DMS 273 (cell line): Measurements from ENCODE around the gene MYMX.
"Not testable (repeated sequence)": the region's sequence is repeated elsewhere in the genome, so short reads cannot be mapped to it uniquely, and the experiment has no call there.

Source experiments
- DNase-seq: peaks from one replicate; lab custom pipeline; 2025; ENCODE audit not compliant: unreplicated experiment; lab: John Stamatoyannopoulos, UW

MYMX gene

DNA sequence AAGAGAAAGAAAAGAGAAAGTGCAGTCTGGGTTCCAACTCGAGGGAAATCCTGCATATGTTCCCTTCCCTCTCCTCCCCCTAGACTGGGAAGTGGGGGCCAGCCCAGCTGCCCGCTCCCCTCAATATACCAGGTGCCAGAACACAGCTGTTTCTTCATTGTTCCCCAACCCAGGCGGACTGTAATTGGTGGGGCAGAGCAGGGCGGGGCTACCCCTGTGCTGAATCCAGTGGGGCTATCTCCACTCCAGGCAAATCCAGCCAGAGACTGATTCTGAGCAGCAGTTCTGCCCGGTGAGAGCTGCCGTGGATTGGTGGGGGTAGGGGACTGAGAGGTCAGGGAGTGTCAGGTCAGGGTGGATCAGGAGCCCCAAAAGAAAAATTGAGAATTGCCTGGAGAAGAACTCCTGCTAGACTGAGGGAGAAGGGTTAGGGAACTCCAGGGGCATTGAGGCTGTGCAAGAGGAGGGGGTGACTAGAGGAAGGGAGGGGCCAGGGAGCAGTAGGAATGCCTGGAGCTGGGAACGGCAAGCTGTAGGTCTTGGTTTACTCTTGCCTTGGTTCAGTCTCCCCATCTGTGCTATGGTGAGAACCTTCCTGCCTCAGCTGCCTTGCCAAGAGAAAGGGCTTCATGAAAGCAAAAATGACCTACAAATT lies at the start of gene MYMX:
TSS of gene MYMX (plus strand) at position 250 of the 655 bp plus-strand sequence. CDS start 546 bp downstream, outside the sequence.
- peak; percentile 85 for DNase-seq

DNA sequence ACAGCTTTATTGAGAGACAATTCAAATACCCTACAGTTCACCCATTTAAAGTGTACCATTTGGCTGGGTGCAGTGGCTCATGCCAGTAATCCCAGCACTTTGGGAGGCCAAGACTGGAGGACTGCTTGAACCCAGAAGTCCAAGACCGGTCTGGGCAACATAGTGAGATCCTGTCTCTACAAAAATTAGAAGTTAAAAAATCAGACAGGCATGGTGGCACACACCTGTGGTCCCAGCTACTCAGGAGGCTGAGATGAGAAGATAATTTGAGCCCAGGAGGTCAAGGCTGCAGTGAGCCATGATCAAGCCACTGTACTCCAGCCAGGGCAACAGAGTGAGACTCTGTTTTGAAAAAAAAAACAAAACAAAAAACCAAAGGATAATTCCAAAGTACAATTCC lies 49.2 kb upstream of the MYMX start:
- no peak for DNase-seq

DNA sequence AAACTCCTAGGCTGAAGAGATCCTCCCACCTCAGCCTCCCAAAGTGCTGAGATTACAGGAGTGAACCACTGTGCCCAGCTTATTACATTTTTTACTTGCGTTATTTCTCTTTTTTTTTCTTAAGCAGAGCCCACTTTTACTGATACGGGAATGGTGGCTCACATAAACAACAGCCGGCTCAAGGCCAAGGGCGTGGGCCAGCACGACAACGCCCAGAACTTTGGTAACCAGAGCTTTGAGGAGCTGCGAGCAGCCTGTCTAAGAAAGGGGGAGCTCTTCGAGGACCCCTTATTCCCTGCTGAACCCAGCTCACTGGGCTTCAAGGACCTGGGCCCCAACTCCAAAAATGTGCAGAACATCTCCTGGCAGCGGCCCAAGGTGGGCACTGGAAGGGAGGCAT lies 47.6 kb upstream of the MYMX start:
- no peak for DNase-seq

DNA sequence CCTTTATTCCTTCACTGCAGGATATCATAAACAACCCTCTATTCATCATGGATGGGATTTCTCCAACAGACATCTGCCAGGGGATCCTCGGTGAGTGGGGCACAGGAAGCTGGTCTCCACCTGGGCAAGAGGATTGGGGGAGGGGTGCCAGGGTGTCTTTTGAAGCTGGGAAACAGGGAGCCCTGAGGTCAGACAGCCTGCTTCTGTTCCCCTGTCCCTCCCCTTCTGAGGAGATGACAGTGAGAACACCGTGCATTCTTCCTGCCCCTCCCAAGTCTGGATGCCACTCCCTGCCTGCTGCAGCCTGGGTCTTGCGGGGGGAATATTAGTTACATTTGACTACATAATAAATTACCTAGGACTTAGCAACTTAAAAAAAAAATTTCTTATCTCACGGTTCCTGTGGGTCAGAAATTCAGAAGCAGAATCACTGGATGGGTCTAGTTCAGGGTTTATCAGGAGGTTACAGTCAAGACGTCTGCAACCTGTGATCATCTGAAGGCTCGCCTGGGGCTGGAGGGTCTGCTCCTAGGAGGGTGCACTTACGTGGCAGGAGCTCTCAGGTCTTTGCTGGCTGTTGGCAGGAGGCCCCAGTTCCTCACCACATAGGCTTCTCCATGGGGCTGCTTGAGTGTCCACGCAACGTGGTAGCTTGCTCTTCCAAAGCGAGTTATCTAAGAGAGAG lies 46.7 kb upstream of the MYMX start:
- DNase-seq = no peak

DNA sequence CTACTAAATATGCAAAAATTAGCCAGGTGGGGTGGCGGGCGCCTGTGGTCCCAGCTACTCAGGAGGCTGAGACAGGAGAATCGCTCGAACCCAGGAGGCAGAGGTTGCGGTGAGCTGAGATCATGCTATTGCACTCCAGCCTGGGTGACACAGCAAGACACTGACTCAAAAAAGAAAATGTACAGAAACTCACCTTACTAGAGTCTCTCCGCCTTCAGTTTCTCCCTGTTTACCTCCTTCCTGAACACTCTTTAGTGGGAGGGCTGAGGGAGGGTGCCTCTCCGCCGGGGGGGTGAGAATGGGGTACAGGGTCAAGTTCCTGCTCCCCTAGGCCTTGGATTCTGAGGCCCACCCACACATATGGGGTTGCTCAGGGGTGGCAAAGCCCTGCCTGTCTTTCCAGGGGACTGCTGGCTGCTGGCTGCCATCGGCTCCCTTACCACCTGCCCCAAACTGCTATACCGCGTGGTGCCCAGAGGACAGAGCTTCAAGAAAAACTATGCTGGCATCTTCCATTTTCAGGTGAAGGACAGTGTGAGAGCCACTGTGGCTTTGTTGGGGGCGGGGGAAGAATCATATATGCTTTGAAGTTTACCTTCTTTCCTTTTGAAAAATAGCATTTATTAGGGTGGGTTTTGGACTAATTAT lies 44.7 kb upstream of the MYMX start:
- no peak for DNase-seq

DNA sequence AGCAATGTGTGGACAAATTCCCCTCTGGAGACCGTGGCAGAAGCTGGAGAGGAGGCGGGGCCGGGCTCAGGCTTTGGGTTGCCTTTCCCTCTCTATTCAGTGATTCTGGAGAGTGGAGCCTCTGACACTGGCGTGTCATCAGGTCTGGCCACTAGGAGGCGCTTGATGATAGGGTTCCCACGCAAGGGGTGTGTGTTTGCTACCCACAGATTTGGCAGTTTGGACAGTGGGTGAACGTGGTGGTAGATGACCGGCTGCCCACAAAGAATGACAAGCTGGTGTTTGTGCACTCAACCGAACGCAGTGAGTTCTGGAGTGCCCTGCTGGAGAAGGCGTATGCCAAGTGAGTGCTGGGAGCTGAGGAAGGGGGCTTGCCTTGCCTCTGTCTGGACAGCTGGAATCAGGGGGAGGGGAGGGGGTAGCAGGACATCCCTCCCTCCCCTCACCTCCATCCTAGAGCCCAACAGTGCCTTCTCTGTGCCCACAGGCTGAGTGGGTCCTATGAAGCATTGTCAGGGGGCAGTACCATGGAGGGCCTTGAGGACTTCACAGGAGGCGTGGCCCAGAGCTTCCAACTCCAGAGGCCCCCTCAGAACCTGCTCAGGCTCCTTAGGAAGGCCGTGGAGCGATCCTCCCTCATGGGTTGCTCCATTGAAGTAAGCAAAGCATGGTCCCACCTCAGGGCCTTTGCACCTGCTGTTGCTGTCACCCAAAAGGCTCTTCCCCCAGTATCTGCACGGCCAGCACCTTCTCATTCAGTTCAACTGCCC lies 43.8 kb upstream of the MYMX start:
- peak; percentile 91 for DNase-seq

DNA sequence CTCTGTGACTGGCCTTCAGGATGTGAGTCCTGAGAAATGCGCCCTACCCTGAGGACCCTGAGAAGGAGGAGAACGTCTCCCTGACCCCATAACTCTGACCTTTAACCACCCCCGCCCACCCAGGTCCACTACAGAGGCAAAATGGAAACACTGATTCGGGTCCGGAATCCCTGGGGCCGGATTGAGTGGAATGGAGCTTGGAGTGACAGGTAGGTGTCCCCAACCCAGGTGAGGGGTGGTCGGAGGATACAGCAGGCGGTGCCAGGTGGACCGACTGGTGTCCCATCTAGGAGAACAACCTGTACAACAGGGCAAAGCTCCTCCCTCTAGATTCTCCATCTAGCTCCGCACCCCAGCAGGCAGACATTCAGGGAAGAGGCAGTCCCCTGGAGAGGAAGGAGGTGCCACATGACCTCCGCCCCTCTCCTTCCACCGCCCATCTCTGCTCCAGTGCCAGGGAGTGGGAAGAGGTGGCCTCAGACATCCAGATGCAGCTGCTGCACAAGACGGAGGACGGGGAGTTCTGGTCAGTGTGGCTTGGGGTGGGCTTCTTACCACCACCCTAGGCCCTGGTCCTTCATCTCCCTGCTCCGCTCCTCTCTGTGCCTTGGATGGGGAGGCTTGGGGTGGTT lies 40.5 kb upstream of the MYMX start:
- no peak for DNase-seq

DNA sequence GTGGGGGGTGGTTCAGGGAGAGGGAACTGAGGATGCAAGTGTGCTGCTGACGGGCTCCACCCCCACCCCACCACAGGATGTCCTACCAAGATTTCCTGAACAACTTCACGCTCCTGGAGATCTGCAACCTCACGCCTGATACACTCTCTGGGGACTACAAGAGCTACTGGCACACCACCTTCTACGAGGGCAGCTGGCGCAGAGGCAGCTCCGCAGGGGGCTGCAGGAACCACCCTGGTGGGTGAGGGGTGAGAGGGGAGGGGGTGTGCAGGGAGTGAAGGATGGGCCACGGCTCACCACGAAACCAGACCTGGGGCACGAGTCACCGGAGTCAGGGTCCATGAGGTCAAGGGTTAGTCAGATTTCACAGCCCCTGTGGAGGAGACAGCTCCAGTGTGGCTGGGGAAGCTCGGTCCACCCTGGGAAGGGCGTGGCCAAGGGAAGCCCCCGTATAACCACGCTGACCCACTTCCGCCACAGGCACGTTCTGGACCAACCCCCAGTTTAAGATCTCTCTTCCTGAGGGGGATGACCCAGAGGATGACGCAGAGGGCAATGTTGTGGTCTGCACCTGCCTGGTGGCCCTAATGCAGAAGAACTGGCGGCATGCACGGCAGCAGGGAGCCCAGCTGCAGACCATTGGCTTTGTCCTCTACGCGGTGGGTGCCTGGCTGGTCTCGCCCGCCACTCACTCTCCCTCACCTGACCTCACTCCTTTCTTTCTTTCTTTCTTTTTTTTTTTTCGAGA lies 39.8 kb upstream of the MYMX start:
- no peak for DNase-seq

DNA sequence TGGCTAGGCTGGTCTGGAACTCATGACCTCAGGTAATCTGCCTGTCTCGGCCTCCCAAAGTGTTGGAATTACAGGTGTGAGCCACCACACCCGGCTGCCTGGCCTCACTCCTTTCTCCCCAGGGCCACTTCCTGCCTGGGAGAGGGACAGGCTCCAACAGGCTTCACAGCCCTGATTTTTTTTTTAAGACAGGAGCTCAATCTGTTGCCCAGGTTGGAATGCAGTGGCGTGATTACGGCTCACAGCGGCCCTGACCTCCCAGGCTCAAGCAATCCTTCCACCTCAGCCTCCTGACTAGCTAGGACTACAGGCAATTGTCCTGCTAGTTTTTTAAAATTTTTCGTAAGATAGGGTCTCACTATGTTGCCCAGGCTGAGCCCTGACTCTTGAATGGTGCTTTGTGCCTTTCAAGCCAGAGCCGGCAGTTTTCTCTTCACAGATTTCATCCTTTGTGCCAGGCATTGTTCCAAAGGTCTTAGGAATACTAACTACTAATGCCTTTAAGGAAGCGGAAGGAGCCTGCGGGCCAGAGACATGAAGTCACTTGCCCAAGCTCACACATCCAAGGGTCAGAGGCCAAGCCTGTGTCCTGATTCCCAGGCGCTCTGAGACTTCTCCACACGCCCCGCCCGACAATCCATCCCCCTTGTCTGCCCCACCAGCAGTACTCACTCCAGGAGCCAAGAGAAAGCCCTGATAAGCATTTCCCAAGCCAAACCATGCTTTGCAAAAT lies 38.9 kb upstream of the MYMX start:
- no peak for DNase-seq

DNA sequence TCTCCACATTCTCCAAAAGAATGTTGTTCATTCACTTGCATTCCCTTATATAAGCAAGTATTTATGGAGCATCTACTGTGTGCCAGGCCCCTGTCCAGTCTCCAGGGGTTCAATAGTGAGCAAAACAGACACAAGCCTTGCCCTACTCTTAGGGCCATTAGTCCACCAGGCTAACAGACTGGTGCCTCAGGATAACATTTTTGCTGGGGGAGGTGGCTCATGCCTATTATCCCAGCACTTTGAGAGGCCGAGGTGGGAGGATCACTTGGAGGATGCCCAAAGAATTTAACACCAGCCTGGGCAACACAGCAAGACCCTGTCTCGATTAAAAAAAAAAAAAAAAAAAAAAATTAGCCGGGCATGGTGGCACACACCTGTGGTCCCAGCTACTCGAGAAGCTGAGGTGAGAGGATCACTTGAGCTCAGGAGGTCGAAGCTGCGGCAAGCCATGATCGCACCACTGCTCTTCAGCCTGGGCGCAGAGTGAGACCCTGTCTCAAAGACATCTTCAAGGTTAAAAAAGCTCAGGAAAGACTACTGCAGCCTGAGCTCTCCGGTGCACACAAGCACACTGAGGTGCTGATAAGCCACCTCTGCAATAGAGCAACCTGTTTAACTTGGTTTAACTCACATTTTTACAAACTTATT lies 38.2 kb upstream of the MYMX start:
- DNase-seq = no peak

DNA sequence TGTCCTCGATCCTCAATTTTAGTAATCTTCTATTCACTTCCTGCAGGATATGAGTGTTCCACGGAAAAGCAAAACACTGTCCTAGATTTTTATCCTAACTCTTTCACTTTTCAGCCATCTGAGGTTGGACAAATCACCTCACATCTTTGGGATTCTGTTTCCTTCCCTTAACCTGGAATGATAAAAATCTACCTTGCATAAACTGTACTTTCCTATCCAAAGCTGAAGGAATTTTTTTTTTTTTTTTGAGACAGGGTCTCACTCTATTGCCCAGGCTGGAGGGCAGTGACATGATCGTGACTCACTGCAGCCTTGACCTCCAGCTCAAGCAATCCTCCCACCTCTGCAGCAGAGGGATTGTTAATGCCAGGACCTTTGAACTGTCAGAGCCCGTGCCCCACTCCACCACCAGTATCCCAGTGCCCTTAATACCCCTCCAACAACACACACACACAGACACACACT lies 37.6 kb upstream of the MYMX start:
- DNase-seq = no peak

DNA sequence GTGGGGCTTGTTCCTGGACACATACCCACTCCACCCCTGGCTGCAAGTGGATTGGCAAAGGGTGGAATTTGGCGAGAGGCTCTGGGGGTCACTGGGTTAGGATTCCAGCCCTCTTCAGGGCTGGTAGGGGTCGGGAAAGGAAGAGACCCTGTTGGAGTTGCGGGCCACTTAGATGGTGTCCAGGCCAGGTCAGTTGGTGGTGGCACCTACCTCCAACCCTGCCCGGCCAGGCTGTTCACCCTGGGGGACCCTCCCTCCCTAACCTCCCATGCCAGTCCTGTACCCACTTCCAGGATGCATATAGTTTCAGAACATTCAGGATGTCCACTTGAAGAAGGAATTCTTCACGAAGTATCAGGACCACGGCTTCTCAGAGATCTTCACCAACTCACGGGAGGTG lies 37.1 kb upstream of the MYMX start:
- DNase-seq = no peak

DNA sequence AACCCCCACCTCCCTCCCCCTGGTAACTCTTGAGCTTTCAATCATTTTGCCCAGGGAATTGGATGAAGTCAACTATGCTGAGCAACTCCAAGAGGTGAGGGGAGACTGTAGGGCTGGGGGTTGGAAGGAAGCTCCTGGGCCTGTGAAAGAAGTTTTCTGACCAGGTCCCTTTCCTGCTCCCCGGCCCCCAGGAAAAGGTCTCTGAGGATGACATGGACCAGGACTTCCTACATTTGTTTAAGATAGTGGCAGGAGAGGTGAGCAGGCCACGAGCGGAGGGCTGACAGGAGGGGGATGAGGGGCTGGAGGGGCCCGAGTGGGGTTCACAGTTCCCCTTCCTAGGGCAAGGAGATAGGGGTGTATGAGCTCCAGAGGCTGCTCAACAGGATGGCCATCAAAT lies 36.3 kb upstream of the MYMX start:
- DNase-seq = no peak

DNA sequence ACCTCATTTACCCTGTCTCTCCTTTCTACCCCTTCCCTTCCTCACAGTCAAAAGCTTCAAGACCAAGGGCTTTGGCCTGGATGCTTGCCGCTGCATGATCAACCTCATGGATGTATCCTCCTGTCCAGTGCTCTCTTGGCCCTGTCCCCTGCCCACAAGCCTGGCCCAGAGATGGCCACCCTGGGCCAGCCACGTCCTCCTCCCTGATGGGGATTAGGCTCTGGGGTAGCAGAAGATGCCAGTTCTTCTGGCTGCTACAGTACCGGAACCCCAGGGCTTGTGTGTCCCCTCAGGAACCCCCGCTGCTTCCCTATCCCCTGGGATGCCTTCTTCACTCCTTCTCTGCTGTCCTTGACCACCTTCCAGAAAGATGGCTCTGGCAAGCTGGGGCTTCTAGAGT lies 35.8 kb upstream of the MYMX start:
- no peak for DNase-seq

DNA sequence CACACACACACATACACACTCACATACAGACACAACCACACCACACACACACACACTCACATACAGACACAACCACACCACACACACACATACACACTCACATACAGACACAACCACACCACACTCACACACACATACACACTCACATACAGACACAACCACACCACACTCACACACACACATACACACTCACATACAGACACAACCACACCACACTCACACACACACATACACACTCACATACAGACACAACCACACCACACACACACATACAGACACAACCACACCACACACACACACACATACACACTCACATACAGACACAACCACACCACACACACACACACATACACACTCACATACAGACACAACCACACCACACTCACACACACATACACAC lies 34.9 kb upstream of the MYMX start:
- DNase-seq = not testable (repeated sequence)

DNA sequence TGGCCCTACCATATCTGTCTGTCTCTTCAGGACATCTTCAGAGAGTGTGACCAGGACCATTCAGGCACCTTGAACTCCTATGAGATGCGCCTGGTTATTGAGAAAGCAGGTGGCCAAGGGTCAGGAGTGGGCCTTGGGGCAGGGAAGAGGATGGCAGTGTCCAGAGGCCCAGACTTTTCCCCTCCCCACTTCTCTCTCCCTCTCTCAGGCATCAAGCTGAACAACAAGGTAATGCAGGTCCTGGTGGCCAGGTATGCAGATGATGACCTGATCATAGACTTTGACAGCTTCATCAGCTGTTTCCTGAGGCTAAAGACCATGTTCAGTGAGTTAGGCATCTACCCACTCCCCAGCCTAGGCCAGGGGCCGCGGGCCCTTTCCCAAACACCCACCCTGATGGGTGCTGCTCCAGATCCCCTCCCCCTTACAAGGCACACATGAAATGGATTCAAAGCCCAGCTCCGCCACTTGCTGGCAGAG lies 33.8 kb upstream of the MYMX start:
- no peak for DNase-seq

DNA sequence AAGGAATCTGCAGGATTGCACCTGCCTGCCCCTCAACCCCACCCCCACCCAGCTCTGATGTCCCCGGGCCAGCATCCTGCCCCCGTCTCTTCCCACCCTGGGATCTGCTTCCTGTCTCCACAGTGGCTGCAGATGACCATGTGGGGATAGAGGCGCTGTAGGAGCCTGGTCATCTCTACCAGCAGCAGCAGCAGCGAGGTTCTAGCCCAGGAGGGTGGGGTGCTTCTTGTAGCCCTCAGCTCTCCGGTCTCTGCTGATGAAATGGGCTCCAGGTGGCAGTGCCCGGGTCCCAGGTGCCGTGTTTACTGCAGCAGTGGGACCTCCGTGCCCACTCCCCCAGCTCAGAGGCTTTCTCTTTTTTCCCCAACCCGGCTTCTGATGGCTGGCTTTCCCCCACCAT lies 32.9 kb upstream of the MYMX start:
- no peak for DNase-seq

DNA sequence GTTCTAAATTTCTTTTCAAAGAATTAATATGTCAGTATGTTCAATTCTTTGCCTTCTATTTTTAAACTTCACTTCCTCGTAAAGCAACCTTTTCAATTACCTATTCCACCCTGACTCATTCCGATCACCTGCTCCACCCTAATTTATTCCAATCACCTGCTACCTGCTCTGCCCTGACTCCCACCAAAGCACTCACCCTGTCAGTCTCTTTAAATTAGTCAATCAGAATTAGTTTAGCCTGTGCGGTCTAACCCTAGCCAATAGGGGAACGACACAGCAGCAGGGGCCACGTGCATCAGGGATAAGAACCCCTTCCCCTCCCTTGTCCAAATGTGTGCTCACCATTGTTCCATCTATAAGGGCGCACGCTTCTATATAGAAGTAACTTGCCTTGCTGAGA lies 31.4 kb upstream of the MYMX start:
- DNase-seq = not testable (repeated sequence)
